ENCODE results near the gene RNF115.
"Not testable (repeated sequence)": the region's sequence is repeated elsewhere in the genome, so short reads cannot be mapped to it uniquely, and the experiment has no call there.

DNA sequence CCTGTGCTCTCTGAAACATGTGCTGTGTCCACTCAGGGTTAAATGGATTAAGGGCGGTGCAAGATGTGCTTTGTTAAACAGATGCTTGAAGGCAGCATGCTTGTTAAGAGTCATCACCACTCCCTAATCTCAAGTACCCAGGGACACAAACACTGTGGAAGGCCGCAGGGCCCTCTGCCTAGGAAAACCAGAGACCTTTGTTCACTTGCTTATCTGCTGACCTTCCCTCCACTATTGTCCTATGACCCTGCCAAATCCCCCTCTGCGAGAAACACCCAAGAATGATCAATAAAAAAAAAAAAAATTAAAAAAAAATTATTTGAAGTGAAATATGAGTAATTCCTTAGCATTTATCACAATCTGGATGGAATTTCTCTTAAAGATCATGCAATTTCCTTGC is 58.8 kb downstream of the RNF115 start:
- not testable (repeated sequence) for TF ChIP-seq NFE2L2, POLR2A, FOS, RFX5 (IDR thresholded peaks at IDR 0.05; ENCODE audit: low read depth, low read length)
- TF ChIP-seq, protein P1, sequence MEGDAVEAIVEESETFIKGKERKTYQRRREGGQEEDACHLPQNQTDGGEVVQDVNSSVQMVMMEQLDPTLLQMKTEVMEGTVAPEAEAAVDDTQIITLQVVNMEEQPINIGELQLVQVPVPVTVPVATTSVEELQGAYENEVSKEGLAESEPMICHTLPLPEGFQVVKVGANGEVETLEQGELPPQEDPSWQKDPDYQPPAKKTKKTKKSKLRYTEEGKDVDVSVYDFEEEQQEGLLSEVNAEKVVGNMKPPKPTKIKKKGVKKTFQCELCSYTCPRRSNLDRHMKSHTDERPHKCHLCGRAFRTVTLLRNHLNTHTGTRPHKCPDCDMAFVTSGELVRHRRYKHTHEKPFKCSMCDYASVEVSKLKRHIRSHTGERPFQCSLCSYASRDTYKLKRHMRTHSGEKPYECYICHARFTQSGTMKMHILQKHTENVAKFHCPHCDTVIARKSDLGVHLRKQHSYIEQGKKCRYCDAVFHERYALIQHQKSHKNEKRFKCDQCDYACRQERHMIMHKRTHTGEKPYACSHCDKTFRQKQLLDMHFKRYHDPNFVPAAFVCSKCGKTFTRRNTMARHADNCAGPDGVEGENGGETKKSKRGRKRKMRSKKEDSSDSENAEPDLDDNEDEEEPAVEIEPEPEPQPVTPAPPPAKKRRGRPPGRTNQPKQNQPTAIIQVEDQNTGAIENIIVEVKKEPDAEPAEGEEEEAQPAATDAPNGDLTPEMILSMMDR (conservative IDR thresholded peaks at IDR 0.05; ENCODE audit: low read depth, low read length): not testable (repeated sequence)

All from IMR-90 (cell line).